Kidney glomerular epithelial cell (primary cell): ENCODE data around the gene MAP10.
A peak's percentile ranks its signal among the peaks of the same experiment; 100 is the strongest.
"Not testable (repeated sequence)": the region's sequence is repeated elsewhere in the genome, so short reads cannot be mapped to it uniquely, and the experiment has no call there.

Source experiments
- DNase-seq: peaks from one replicate; lab custom pipeline; 2025; lab: John Stamatoyannopoulos, UW

MAP10 gene

DNA sequence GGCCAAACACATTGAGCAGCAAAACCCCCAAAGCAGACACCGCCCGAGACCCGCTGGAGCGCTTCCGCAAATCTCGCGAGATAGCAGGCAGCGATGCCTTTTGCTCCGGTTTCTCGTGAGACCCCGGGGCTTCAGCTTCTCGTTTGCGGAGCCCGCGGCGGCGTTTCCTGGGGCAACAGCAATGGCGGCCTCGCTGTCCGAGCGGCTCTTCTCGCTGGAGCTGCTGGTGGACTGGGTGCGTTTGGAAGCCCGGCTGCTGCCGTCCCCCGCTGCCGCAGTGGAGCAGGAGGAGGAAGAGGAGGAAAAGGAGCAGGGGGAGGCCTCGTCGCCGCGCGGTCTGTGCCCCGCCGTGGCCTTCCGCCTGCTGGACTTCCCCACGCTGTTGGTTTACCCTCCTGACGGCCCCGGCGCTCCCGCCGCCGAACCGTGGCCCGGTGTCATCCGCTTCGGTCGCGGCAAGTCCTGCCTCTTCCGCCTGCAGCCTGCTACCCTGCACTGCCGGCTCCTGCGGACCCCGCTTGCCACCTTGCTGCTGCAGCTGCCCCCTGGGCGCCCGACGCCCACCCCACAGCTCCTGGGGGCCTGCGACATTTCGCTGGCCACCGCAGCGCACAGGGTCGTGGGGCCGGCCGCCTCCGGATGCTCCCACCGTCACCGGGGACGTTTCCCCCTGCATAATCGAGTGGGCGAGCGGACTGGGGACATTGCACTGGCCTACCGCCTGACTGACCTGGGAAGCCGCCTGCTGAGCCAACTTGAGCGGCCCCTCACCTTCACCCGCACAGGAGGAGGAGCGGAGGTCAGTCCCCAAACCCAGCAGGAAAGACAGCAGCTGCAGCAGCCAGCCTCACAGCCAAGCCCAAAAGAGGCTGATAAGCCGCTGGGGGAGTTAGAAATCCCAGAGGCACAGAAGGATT is at the start of gene MAP10:
MAP10 (plus strand) TSS at position 148 of the 917 bp plus-strand sequence; CDS start at position 182, 34 bp downstream.
- DNase-seq: peak; percentile 28

- peak; percentile 4 for DNase-seq
Measured at GRCh38 chr1:232764458-232765251, 40.6 kb upstream of the MAP10 start.

- peak; percentile 32 for DNase-seq
Measured at GRCh38 chr1:232765542-232765941, 39.7 kb upstream of the MAP10 start.

DNA sequence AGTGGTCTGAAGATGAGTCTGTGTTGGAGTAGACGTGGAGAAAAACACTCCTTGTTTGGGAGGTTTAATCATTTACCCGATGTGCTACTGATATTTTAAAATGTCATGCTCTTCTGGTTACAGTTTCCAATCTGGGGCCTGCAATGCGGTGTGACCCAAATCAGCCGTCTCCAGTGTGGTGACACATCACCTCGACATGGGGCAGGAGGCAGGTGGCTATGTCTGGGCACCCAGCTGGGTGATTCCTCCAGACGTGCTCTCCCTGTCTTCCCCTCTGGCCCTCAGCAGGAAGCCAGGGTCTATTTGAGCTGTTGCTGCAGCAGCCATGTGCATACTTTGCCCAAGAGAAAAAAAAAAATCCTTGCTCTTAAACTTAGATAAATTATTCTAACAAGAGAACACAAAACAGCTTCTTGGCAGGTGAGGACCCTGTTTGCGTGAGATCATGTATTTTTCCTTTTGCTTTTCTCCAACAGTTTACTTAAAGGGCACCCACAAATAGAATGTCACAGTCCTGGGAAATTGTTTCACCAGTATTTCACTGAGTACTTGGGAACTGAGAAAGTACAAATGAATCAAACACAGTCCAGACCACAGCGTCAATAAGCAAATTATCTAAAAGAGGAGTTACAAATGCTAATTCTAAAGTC is 38.9 kb upstream of the MAP10 start:
- peak; percentile 70 for DNase-seq

DNA sequence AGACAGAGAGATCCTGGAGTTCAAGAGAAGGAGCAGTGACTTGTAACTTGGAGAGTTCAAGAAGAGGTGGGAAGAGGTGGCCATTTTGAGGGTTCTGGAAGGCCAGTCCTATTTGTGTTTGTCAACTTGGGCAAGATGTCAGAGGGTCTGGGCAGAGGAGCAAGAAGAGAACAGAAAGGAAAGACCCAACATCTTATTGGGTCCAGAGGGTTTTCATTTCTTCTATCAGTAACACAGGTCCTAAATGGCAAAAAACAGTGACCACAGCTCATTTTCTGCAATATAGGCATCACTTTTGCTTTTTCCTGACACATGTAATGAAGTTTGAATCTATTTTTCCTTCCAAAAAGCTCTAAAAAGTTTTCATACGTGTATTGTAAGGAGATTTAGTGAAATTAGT is 38.3 kb upstream of the MAP10 start:
- DNase-seq: no peak

- peak; percentile 64 for DNase-seq
Measured at GRCh38 chr1:232767305-232768074, 37.7 kb upstream of the MAP10 start.

- no peak for DNase-seq
Measured at GRCh38 chr1:232768793-232769192, 36.4 kb upstream of the MAP10 start.

DNA sequence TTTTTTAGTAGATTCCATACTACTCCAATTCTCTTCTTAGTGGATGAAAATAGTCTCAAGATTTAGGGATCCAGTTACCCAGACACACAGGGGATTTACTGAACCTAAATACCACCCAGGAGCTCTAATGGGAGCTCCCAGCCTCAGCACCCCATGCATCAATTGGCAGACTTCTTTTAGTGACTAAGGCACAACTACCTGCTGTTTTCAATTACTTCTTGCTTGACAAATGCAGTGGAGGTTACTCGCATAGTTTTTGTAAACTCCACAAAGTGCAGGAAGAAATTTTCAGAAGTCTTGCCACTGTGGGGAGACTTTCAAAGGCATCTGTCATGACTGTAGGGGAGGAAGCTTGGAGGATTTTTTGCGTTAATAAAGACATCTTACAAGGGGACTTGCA is 35.5 kb upstream of the MAP10 start:
- DNase-seq: no peak

GRCh38 chr1:232773752-232774151 is 31.5 kb upstream of the MAP10 start:
- DNase-seq: no peak

DNA sequence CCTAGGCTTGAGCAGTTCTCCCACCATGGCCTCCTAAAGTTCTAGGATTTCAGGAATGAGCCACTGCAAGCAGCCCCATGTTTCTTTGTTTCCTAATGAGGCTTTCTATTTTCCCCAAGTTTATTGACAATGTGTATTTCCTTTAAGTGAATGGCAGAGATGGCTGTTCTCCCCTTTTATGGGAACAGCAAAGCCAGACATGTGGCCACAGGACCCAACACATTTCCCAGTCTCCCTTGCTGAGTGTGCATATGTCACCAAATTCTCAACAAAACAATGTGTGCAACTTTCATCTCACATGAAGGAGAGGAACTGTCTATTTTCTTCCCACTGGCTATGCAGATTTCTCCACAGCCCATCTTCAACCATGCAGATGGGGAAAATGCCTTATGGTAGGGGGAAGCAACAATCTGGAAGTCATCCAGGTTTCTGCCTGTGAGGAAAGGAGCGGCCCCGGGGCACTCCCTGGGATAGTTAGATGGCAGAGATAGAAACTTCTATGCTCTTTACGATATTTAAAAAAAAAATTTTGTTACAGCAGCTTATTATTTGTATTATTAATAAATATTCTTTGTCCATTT is 28.6 kb upstream of the MAP10 start:
- DNase-seq: no peak

DNA sequence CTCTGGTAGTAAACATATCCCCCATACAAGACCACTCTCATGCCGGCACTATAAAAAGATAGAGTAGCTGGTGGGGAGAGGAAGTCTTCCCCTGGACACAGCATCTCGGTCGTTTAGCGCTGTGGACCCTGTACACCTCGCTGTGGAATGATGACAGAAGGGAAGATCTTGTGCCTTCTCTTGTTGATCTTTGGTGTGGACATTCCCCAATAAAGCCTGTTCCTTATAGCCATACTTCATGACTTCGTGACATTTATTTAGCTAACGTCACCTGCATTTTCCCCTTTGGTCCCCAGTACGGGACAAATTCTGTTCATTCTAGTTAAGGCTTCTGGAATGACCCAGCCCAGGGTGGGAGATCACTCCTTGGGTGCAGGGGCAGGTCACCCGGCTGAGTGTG is 24.9 kb upstream of the MAP10 start:
- DNase-seq: no peak

- no peak for DNase-seq
Measured at GRCh38 chr1:232784794-232785193, 20.4 kb upstream of the MAP10 start.

GRCh38 chr1:232785630-232786029 is 19.6 kb upstream of the MAP10 start:
- not testable (repeated sequence) for DNase-seq

DNA sequence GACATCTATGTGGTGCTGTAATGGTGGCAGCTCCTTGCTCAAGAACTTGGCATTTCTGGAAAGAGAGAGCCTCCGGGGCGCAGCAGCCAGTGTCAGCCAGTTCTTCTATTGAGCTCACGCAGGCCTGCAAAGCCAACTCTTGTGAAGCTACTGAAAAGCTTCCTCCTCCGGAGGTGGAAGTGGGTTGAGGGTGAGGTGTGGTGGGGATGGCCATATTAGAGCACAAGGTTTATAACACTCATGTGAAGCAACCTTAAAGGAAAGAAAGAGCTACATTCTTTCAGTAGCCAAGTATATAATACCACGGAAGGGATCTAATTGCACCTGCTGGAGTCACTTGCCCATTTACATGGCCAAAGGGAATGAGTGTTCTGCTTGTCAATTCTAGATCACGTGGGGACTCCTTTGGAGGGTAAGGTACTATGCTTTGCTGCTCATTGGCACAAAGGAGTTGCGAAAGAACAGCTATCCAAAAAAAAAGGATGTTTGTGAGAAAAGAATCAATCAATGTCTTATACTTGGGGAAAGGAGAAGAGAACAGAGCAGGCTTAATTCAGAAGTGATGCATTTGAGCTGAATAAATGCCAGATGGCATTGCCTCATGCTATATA is 18.3 kb upstream of the MAP10 start:
- DNase-seq: no peak

- no peak for DNase-seq
Measured at GRCh38 chr1:232788235-232788872, 16.9 kb upstream of the MAP10 start.

GRCh38 chr1:232789651-232790050 is 15.6 kb upstream of the MAP10 start:
- DNase-seq: no peak

GRCh38 chr1:232792949-232793348 is 12.3 kb upstream of the MAP10 start:
- no peak for DNase-seq

GRCh38 chr1:232793944-232794343 is 11.3 kb upstream of the MAP10 start:
- peak; percentile 26 for DNase-seq

GRCh38 chr1:232795497-232796053 is 9.6 kb upstream of the MAP10 start:
- DNase-seq: no peak
